Stimulated activated CD4-positive, alpha-beta T cell treated with anti-CD3 and anti-CD28 coated beads, Interleukin-12 subunit alpha, Interleukin-12 subunit beta, amount 100 ng/mL, for 24 hours (primary cell): ENCODE measurements around the gene CHIA.

Experiments used
- DNase-seq, 2 experiments: peaks; one replicate each; pipeline ENCODE4 v3.0.0-alpha.2; 2020; ENCODE audit warnings: low read depth in 2 of 2

The CHIA gene

DNA sequence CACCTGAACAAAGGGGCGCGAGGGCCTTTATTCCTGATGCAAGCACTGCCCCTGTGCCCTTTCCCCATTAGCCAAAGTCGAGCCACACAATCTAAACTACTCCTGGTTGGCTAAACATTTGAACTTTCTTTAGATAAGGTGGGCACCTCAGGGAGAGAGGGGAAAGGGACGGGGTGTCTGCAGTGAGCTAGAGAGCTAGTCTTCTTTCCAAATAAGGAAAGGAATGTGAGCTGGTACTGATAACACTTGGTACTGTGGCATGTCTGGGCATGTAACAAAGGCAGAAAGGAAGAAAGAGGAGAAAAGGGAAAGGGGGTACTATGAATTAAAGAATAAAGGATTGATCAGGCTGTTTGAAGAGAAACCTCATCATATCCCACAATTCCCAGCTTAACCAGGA lies 74.0 kb downstream of the CHIA start:
- DNase-seq = no peak

DNA sequence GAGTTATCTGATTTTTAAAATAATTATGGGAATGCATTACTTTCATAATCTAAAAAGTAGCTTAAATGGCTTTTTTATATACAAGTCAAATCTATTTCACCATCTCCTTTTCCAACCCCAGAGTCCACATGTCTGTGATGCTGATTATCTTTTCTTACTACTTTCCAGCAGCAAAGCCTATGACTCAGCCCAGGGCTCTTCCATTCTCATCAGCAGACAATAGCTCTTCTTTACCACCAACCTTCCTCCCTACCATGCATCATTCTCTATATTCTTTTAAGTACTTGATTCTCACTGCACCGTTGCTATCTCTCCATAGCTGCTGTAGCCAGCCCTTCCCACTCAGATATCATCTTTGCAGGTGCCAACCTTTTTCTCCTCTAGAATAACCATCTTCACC lies 75.6 kb downstream of the CHIA start:
- no peak for DNase-seq

DNA sequence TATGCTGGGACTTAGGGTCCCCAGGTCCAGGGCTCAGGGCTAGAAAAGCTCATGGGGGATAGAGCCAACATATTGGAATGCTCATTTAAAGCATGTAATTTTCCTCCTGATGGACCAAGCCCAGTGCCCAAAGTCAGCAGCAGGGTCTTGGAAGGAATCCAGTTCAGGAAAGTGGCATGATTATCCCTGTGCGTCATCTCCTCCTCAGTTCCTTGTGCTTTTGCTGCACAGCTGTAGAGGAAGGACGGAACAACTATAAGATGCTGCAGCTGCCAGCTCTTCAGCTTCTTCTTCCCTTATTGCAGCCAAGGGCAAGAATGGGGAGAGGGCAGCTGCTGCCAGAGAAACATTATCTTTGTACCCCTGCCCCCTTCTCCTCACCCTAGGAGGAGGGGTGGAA lies 78.5 kb downstream of the CHIA start:
- no peak for DNase-seq

DNA sequence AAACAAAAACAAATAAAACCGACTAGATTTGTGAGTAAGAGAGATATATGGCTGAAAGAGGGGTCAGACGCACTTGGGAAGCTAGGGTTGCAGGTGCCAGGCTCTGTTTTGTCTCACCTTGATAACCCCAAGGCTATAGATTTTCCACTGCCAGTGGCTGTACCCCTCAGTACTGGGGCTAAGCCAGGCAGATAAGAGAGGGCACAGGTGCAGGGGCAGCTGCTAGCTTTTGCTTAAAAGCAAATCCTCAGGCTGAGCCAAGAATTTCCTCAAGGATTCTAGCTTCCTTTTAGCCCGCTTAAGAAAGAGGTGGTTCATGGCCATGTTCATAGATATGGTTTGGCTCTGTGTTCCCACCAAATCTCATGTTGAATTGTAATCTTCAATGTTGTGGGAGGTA lies 79.0 kb downstream of the CHIA start:
- DNase-seq = no peak
